ENCODE measurements around the gene COA8. TPM values are rescaled to one million over a fixed set of nuclear protein-coding genes. Genes with fewer than 3 reads are reported as not detected.

The COA8 gene
- total RNA-seq, 1 donor from 2014 or later, result 42.0 TPM

- no peak for DNase-seq (ENCODE audit: extremely low spot score, unreplicated experiment)
- no peaks in the 10 kb centered on the region for H3K9me3 Mint-ChIP-seq (ENCODE audit: unreplicated experiment)
- H3K4me3 Mint-ChIP-seq (ENCODE audit: unreplicated experiment), result peak overlapping the region; percentile 94
- H3K36me3 Mint-ChIP-seq (ENCODE audit: unreplicated experiment), result no peaks in the 10 kb centered on the region
- H3K4me1 Mint-ChIP-seq (ENCODE audit: unreplicated experiment), result peaks cover 39% of the 10 kb centered on the region
- no peak for TF ChIP-seq CTCF (IDR thresholded peaks at IDR 0.05)
- H3K27me3 Mint-ChIP-seq (ENCODE audit: unreplicated experiment), result peaks cover 4% of the 10 kb centered on the region
- H3K27ac Mint-ChIP-seq (ENCODE audit: unreplicated experiment), result peak overlapping the region; percentile 99
These were observed 35.2 kb upstream of the COA8 start for GRCh38 chr14:103527408-103528145.

- Mint-ChIP-seq H3K36me3 (ENCODE audit: unreplicated experiment) (no peaks in the 10 kb centered on the region), H3K27ac (ENCODE audit: unreplicated experiment) (peak overlapping the region; percentile 99), H3K27me3 (ENCODE audit: unreplicated experiment) (peaks cover 4% of the 10 kb centered on the region), H3K9me3 (ENCODE audit: unreplicated experiment) (no peaks in the 10 kb centered on the region), H3K4me1 (ENCODE audit: unreplicated experiment) (peaks cover 38% of the 10 kb centered on the region), H3K4me3 (ENCODE audit: unreplicated experiment) (peak overlapping the region; percentile 94)
- DNase-seq (ENCODE audit: extremely low spot score, unreplicated experiment), result no peak
- TF ChIP-seq CTCF (IDR thresholded peaks at IDR 0.05), result no peak
These were observed 34.6 kb upstream of the COA8 start for GRCh38 chr14:103528146-103528586.

- H3K9me3 Mint-ChIP-seq (ENCODE audit: unreplicated experiment), result no peaks in the 10 kb centered on the region
- TF ChIP-seq CTCF (IDR thresholded peaks at IDR 0.05), result no peak
- peaks cover under 1% of the 10 kb centered on the region for H3K27me3 Mint-ChIP-seq (ENCODE audit: unreplicated experiment)
- no peaks in the 10 kb centered on the region for H3K36me3 Mint-ChIP-seq (ENCODE audit: unreplicated experiment)
- peak; percentile 94 for DNase-seq (ENCODE audit: extremely low spot score, unreplicated experiment)
- H3K4me1 Mint-ChIP-seq (ENCODE audit: unreplicated experiment), result peaks cover 32% of the 10 kb centered on the region
- H3K27ac Mint-ChIP-seq (ENCODE audit: unreplicated experiment), result peak within 1 kb of the TSS; percentile 99
- H3K4me3 Mint-ChIP-seq (ENCODE audit: unreplicated experiment), result peak within 1 kb of the TSS; percentile 94
These were observed 34.0 kb upstream of the COA8 start, which contains the start of gene TRMT61A for GRCh38 chr14:103528587-103529382. Gene TRMT61A (plus strand): TSS chr14:103529196. CDS start chr14:103529979, 783 bp downstream.

- H3K4me3 Mint-ChIP-seq (ENCODE audit: unreplicated experiment), result peak overlapping the region; percentile 94
- peak overlapping the region; percentile 90 for H3K27ac Mint-ChIP-seq (ENCODE audit: unreplicated experiment)
- peaks cover 31% of the 10 kb centered on the region for H3K4me1 Mint-ChIP-seq (ENCODE audit: unreplicated experiment)
- H3K9me3 Mint-ChIP-seq (ENCODE audit: unreplicated experiment), result no peaks in the 10 kb centered on the region
- H3K36me3 Mint-ChIP-seq (ENCODE audit: unreplicated experiment), result no peaks in the 10 kb centered on the region
- no peaks in the 10 kb centered on the region for H3K27me3 Mint-ChIP-seq (ENCODE audit: unreplicated experiment)
- TF ChIP-seq CTCF (IDR thresholded peaks at IDR 0.05), result no peak
- DNase-seq (ENCODE audit: extremely low spot score, unreplicated experiment), result no peak
These were observed 33.1 kb upstream of the COA8 start for GRCh38 chr14:103529383-103530365.

All from osteocyte (in vitro differentiated cells).